ENCODE measurements around the gene EXPH5. TPM values are rescaled to one million over a fixed set of nuclear protein-coding genes. Genes with fewer than 3 reads are reported as not detected.
"Not testable (repeated sequence)": the region's sequence is repeated elsewhere in the genome, so short reads cannot be mapped to it uniquely, and the experiment has no call there.

EXPH5 gene
- total RNA-seq, 1 experiment from 2014 or later = 13.5 TPM

GRCh38 chr11:108606070-108606469 lies 12.5 kb upstream of the EXPH5 start:
- Histone ChIP-seq H3K4me1 (ENCODE audit: insufficient read depth, low read length) (peaks cover 35% of the 10 kb centered on the region), H3K27me3 (ENCODE audit: low read length) (no peaks in the 10 kb centered on the region), H3K27ac (ENCODE audit: low read length) (peak overlapping the region; percentile 66), H3K4me3 (ENCODE audit: low read length) (peak overlapping the region; percentile 41), H3K36me3 (ENCODE audit: low read depth, low read length) (no peaks in the 10 kb centered on the region), H2AFZ (ENCODE audit: low read length) (peak overlapping the region; percentile 49), H3K9me2 (replicated peaks; ENCODE audit: low read length) (no peaks in the 10 kb centered on the region), H3K9ac (ENCODE audit: low read length) (peak overlapping the region; percentile 17; the same call in 1 of the 2 replicates), H4K20me1 (ENCODE audit: low read length) (no peaks in the 10 kb centered on the region), H3K4me2 (ENCODE audit: low read length) (peak overlapping the region; percentile 79), H3K9me3 (ENCODE audit: low read length) (no peaks in the 10 kb centered on the region), H3K79me2 (ENCODE audit: low read length) (no peaks in the 10 kb centered on the region), H3F3A (ENCODE audit: low read length, unreplicated experiment) (no peaks in the 10 kb centered on the region)
- TF ChIP-seq CTCF (conservative IDR thresholded peaks at IDR 0.05; ENCODE audit: low read depth, low read length) (no peak), EZH2 (IDR thresholded peaks at IDR 0.05; ENCODE audit: low read length, unreplicated experiment) (no peak), EZH2phosphoT487 (IDR thresholded peaks at IDR 0.05; ENCODE audit: borderline replicate concordance, low read length) (no peak)
- POLR2A ChIA-PET (ENCODE audit: unreplicated experiment) = interaction anchor here (0.6 to 0.8 kb wide), 4 partner anchors 59 to 780 kb away, joined by 3 to 7 read pairs (median 4); partner anchors contain the start of genes ATM and NPAT
- DNase-seq (no peak), ATAC-seq (0 out of 2 replicates have a peak, but pooled peaks have one; percentile 2)
- no TSS peak for BruUV-seq (replicated peaks)
- CTCF ChIA-PET = no interaction called here
- intact Hi-C loops (cut with micrococcal nuclease) = loop anchor here (1.0 to 5.0 kb wide), 3 partner anchors 10 to 41 kb away; partner anchors contain the start of gene EXPH5

GRCh38 chr11:108602818-108603217 lies 9.2 kb upstream of the EXPH5 start:
- ATAC-seq; H3K4me3 ChIP-seq (ENCODE audit: low read length); H4K20me1 ChIP-seq (ENCODE audit: low read length); H3K9me2 ChIP-seq (replicated peaks; ENCODE audit: low read length); H3K79me2 ChIP-seq (ENCODE audit: low read length); H3K36me3 ChIP-seq (ENCODE audit: low read depth, low read length); H3K4me2 ChIP-seq (ENCODE audit: low read length); H3K9ac ChIP-seq (ENCODE audit: low read length); H2AFZ ChIP-seq (ENCODE audit: low read length); H3K27ac ChIP-seq (ENCODE audit: low read length); POLR2A ChIA-PET (ENCODE audit: unreplicated experiment); CTCF ChIA-PET; intact Hi-C loops (cut with micrococcal nuclease); H3K27me3 ChIP-seq (ENCODE audit: low read length); H3F3A ChIP-seq (ENCODE audit: low read length, unreplicated experiment); H3K9me3 ChIP-seq (ENCODE audit: low read length); BruUV-seq (replicated peaks): not testable (repeated sequence)
- peaks cover 32% of the 10 kb centered on the region for H3K4me1 ChIP-seq (ENCODE audit: insufficient read depth, low read length)
- peak; percentile 33 for DNase-seq

GRCh38 chr11:108601150-108601549 lies 7.6 kb upstream of the EXPH5 start:
- Histone ChIP-seq H3K4me1 (ENCODE audit: insufficient read depth, low read length) (peaks cover 19% of the 10 kb centered on the region), H4K20me1 (ENCODE audit: low read length) (no peaks in the 10 kb centered on the region), H3K9ac (ENCODE audit: low read length) (no peak overlapping the region), H3K36me3 (ENCODE audit: low read depth, low read length) (no peaks in the 10 kb centered on the region), H2AFZ (ENCODE audit: low read length) (no peak overlapping the region), H3K27ac (ENCODE audit: low read length) (no peak overlapping the region), H3K9me3 (ENCODE audit: low read length) (no peaks in the 10 kb centered on the region), H3K9me2 (replicated peaks; ENCODE audit: low read length) (no peaks in the 10 kb centered on the region), H3K27me3 (ENCODE audit: low read length) (no peaks in the 10 kb centered on the region), H3K4me2 (ENCODE audit: low read length) (peak overlapping the region; percentile 27), H3K79me2 (ENCODE audit: low read length) (no peaks in the 10 kb centered on the region), H3K4me3 (ENCODE audit: low read length) (no peak overlapping the region), H3F3A (ENCODE audit: low read length, unreplicated experiment) (no peaks in the 10 kb centered on the region)
- ChIA-PET POLR2A (ENCODE audit: unreplicated experiment) (interaction anchor here (0.7 kb wide), 1 partner anchor 482 kb away, joined by 10 read pairs; no protein-coding TSS in a partner anchor), CTCF (no interaction called here)
- TF ChIP-seq CTCF (conservative IDR thresholded peaks at IDR 0.05; ENCODE audit: low read depth, low read length) = no peak
- peak; percentile 68 for DNase-seq
- ATAC-seq = peak; percentile 82
- intact Hi-C loops (cut with micrococcal nuclease) = no loop called here
- no TSS peak for BruUV-seq (replicated peaks)
